Measurements from ENCODE around the gene PSMG4. TPM values are rescaled to one million over a fixed set of nuclear protein-coding genes. Genes with fewer than 3 reads are reported as not detected.

PSMG4 gene
- total RNA-seq, 1 experiment from 2014 or later, result 40.0 TPM

GRCh38 chr6:3268680-3269079 lies 9.9 kb downstream of the PSMG4 start:
- Mint-ChIP-seq H3K36me3 (ENCODE audit: insufficient read depth, unreplicated experiment) (peaks cover 62% of the 10 kb centered on the region), H3K9me3 (ENCODE audit: unreplicated experiment) (no peaks in the 10 kb centered on the region), H3K27ac (ENCODE audit: low read depth, unreplicated experiment) (peak overlapping the region; percentile 25), H3K4me1 (ENCODE audit: insufficient read depth, unreplicated experiment) (no peaks in the 10 kb centered on the region), H3K4me3 (ENCODE audit: unreplicated experiment) (no peak overlapping the region), H3K27me3 (ENCODE audit: insufficient read depth, unreplicated experiment) (no peaks in the 10 kb centered on the region)
- no TSS peak for BruUV-seq (replicated peaks)
- no peak for DNase-seq (ENCODE audit: unreplicated experiment)
- ChIA-PET CTCF (no interaction called here), POLR2A (interaction anchor here (0.6 to 1.4 kb wide), 2 partner anchors 16 to 149 kb away, joined by 3 to 5 read pairs; no protein-coding TSS in a partner anchor)
- intact Hi-C loops (cut with micrococcal nuclease), result no loop called here
- TF ChIP-seq CTCF (IDR thresholded peaks at IDR 0.05; ENCODE audit: unreplicated experiment), result no peak

GRCh38 chr6:3269281-3269975 lies 10.7 kb downstream of the PSMG4 start:
- peaks cover 67% of the 10 kb centered on the region for H3K36me3 Mint-ChIP-seq (ENCODE audit: insufficient read depth, unreplicated experiment)
- CTCF ChIA-PET, result interaction anchor here (0.6 kb wide), 2 partner anchors 8 to 153 kb away, joined by 3 to 5 read pairs; no protein-coding TSS in a partner anchor
- no peak overlapping the region for H3K27ac Mint-ChIP-seq (ENCODE audit: low read depth, unreplicated experiment)
- H3K4me1 Mint-ChIP-seq (ENCODE audit: insufficient read depth, unreplicated experiment), result no peaks in the 10 kb centered on the region
- TF ChIP-seq CTCF (IDR thresholded peaks at IDR 0.05; ENCODE audit: unreplicated experiment), result no peak
- no peaks in the 10 kb centered on the region for H3K27me3 Mint-ChIP-seq (ENCODE audit: insufficient read depth, unreplicated experiment)
- H3K9me3 Mint-ChIP-seq (ENCODE audit: unreplicated experiment), result no peaks in the 10 kb centered on the region
- no peak for DNase-seq (ENCODE audit: unreplicated experiment)
- H3K4me3 Mint-ChIP-seq (ENCODE audit: unreplicated experiment), result no peak overlapping the region
- intact Hi-C loops (cut with micrococcal nuclease), result no loop called here
- BruUV-seq (replicated peaks), result no TSS peak
- POLR2A ChIA-PET, result interaction anchor here (1.1 to 1.4 kb wide), 2 partner anchors 17 to 162 kb away, joined by 3 read pairs; no protein-coding TSS in a partner anchor

GRCh38 chr6:3270258-3270657 lies 11.5 kb downstream of the PSMG4 start:
- intact Hi-C loops (cut with micrococcal nuclease), result no loop called here
- ChIA-PET CTCF (interaction anchor here (0.6 kb wide), 1 partner anchor 8 kb away, joined by 3 read pairs; no protein-coding TSS in a partner anchor), POLR2A (interaction anchor here (0.6 to 1.1 kb wide), 5 partner anchors 10 to 190 kb away, joined by 3 to 4 read pairs (median 3); no protein-coding TSS in a partner anchor)
- TF ChIP-seq CTCF (IDR thresholded peaks at IDR 0.05; ENCODE audit: unreplicated experiment), result no peak
- no peaks in the 10 kb centered on the region for H3K4me1 Mint-ChIP-seq (ENCODE audit: insufficient read depth, unreplicated experiment)
- no TSS peak for BruUV-seq (replicated peaks)
- no peak overlapping the region for H3K4me3 Mint-ChIP-seq (ENCODE audit: unreplicated experiment)
- no peak overlapping the region for H3K27ac Mint-ChIP-seq (ENCODE audit: low read depth, unreplicated experiment)
- DNase-seq (ENCODE audit: unreplicated experiment), result no peak
- peaks cover 65% of the 10 kb centered on the region for H3K36me3 Mint-ChIP-seq (ENCODE audit: insufficient read depth, unreplicated experiment)
- no peaks in the 10 kb centered on the region for H3K27me3 Mint-ChIP-seq (ENCODE audit: insufficient read depth, unreplicated experiment)
- H3K9me3 Mint-ChIP-seq (ENCODE audit: unreplicated experiment), result no peaks in the 10 kb centered on the region

- Mint-ChIP-seq H3K9me3 (ENCODE audit: unreplicated experiment) (no peaks in the 10 kb centered on the region), H3K36me3 (ENCODE audit: insufficient read depth, unreplicated experiment) (peaks cover 55% of the 10 kb centered on the region), H3K27me3 (ENCODE audit: insufficient read depth, unreplicated experiment) (no peaks in the 10 kb centered on the region), H3K4me1 (ENCODE audit: insufficient read depth, unreplicated experiment) (no peaks in the 10 kb centered on the region), H3K4me3 (ENCODE audit: unreplicated experiment) (no peak overlapping the region), H3K27ac (ENCODE audit: low read depth, unreplicated experiment) (no peak overlapping the region)
- ChIA-PET POLR2A (interaction anchor here (0.7 to 1.4 kb wide), 4 partner anchors 10 to 388 kb away, joined by 3 to 6 read pairs (median 4); partner anchors contain the start of gene PSMG4), CTCF (interaction anchor here (0.7 to 1.1 kb wide), 2 partner anchors 12 to 454 kb away, joined by 3 read pairs; no protein-coding TSS in a partner anchor)
- no TSS peak for BruUV-seq (replicated peaks)
- intact Hi-C loops (cut with micrococcal nuclease), result no loop called here
- TF ChIP-seq CTCF (IDR thresholded peaks at IDR 0.05; ENCODE audit: unreplicated experiment), result no peak
- no peak for DNase-seq (ENCODE audit: unreplicated experiment)
Measured at GRCh38 chr6:3271756-3272155, 13.0 kb downstream of the PSMG4 start.
